WTC11 (cell line): ENCODE data around the gene AGFG2.

Experiments
- CTCF ChIP-seq: fragments of 200-600 bp; IDR thresholded peaks from 2 replicates; pipeline ENCODE4 v1.8.0; 2022; ENCODE audit warnings: antibody characterized with exemption
- PRDM15 ChIP-seq: sonication (generic); formaldehyde crosslinking; IDR thresholded peaks from 2 replicates; pipeline ENCODE4 v1.8.0; 2022; ENCODE audit warnings: missing genetic modification reagents
- ZNF232 ChIP-seq: sonication (generic); formaldehyde crosslinking; IDR thresholded peaks from 2 replicates; pipeline ENCODE4 v1.8.0; 2022; ENCODE audit warnings: mild to moderate bottlenecking, missing genetic modification reagents
- TF ChIP-seq, protein P1 (sequence below): sonication (generic); formaldehyde crosslinking; conservative IDR thresholded peaks from 2 replicates; pipeline ENCODE4 v1.8.1; 2022; ENCODE audit warnings: mild to moderate bottlenecking, missing genetic modification reagents

GRCh38 chr7:100572949-100573675 is 34.1 kb downstream of the AGFG2 start:
- TF ChIP-seq ZNF232 (CRISPR knock-in tag) (no peak), PRDM15 (no peak), CTCF (no peak)
- TF ChIP-seq, protein P1, sequence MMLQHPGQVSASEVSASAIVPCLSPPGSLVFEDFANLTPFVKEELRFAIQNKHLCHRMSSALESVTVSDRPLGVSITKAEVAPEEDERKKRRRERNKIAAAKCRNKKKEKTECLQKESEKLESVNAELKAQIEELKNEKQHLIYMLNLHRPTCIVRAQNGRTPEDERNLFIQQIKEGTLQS (CRISPR knock-in tag): no peak
